ENCODE results near the gene WFDC1. TPM values are rescaled to one million over a fixed set of nuclear protein-coding genes. Genes with fewer than 3 reads are reported as not detected.

WFDC1 gene
- total RNA-seq, 5 donors from 2014 or later (not counting 1 experiment from before 2014, with no cell fraction given) = not detected

DNA sequence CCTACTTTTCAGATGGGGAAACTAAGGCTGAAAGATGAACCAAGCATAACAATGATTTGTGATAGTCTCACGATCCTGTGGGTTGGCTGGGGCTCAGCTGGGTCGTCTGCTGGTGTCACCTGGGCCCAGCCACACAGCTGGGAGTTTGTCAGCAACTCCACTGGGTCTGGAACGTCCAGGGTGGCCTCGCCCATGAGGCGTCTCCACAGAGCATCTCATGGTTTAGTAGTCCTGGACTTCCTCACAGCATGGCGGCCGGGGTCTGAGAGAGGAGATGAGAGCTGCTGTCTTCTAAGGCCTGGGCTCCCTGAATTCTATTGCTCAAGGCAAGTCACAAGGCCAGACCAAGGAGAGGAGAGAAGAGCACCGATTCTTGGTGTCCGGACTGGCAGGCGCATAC is 24.1 kb upstream of the WFDC1 start:
- no peak for DNase-seq
- peaks cover 6 to 11% of the 10 kb centered on the region in 2 donors for H3K27me3 Mint-ChIP-seq
- H3K4me3 Mint-ChIP-seq = no peak overlapping the region
- WGBS (ENCODE audit: insufficient coverage) = 69% methylated on average over 7 of the region's 10 CpGs
- CTCF ChIA-PET = no interaction called here
- Histone ChIP-seq H3K4me1 (ENCODE audit: control insufficient read depth in 1 of 2, extremely low read depth in 1 of 2, insufficient read depth in 2 of 2, low read length in 2 of 2) (no peaks in the 10 kb centered on the region), H3K27ac (ENCODE audit: low read length) (no peak overlapping the region), H3K9me3 (no peaks in the 10 kb centered on the region), H3K4me3 (ENCODE audit: control insufficient read depth in 1 of 2, extremely low read depth in 1 of 2, low read length in 1 of 2) (no peak overlapping the region), H3K36me3 (ENCODE audit: control insufficient read depth in 2 of 2, extremely low read depth in 1 of 2, insufficient read depth in 1 of 2, low read length in 1 of 2) (no peaks in the 10 kb centered on the region), H3K27me3 (replicated peaks in 1 of 2; ENCODE audit: control insufficient read depth in 2 of 2, extremely low read depth in 1 of 2, insufficient read depth in 2 of 2, low read length in 1 of 2) (peaks cover 0 to 25% of the 10 kb centered on the region in 2 experiments)
- H3K4me1 Mint-ChIP-seq = no peaks in the 10 kb centered on the region
- H3K9me3 Mint-ChIP-seq = no peaks in the 10 kb centered on the region
- no peak for ATAC-seq (replicated peaks in 1 of 4)
- no peak overlapping the region for H3K27ac Mint-ChIP-seq
- H3K36me3 Mint-ChIP-seq = no peaks in the 10 kb centered on the region
- POLR2A ChIA-PET = no interaction called here

DNA sequence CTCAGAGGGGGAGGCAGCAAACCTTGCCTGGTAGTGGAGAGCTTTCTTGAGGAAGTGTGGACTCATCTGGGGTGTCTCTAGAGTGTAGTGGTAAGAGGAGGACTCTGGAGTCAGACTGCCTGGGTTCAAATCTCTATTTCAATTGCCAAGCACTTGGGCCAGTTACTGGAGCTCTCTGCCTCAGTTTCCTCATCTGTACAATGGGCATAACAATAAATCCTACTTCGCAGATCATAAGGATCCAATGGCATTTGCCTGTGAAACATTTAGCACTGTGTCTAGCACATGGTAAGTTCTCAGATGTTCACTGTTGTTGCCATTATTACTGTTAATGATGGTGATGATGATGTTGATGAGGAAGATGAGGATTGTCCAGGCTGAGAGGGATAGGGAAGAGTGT is 23.6 kb upstream of the WFDC1 start:
- H3K27me3 ChIP-seq (replicated peaks in 1 of 2; ENCODE audit: control insufficient read depth in 2 of 2, extremely low read depth in 1 of 2, insufficient read depth in 2 of 2, low read length in 1 of 2) = peaks cover 0 to 25% of the 10 kb centered on the region in 2 experiments
- no peak for ATAC-seq (replicated peaks in 1 of 4)
- WGBS (ENCODE audit: insufficient coverage) = no CpG with 5 or more reads among the region's 1 CpG
- Mint-ChIP-seq H3K36me3 (no peaks in the 10 kb centered on the region), H3K27ac (no peak overlapping the region), H3K4me3 (no peak overlapping the region), H3K9me3 (no peaks in the 10 kb centered on the region), H3K27me3 (peaks cover 11 to 14% of the 10 kb centered on the region in 2 donors), H3K4me1 (no peaks in the 10 kb centered on the region)
- no peaks in the 10 kb centered on the region for H3K4me1 ChIP-seq (ENCODE audit: control insufficient read depth in 1 of 2, extremely low read depth in 1 of 2, insufficient read depth in 2 of 2, low read length in 2 of 2)
- H3K9me3 ChIP-seq = no peaks in the 10 kb centered on the region
- H3K27ac ChIP-seq (ENCODE audit: low read length) = no peak overlapping the region
- CTCF ChIA-PET = no interaction called here
- no peak for DNase-seq
- POLR2A ChIA-PET = no interaction called here
- H3K36me3 ChIP-seq (ENCODE audit: control insufficient read depth in 2 of 2, extremely low read depth in 1 of 2, insufficient read depth in 1 of 2, low read length in 1 of 2) = no peaks in the 10 kb centered on the region
- no peak overlapping the region for H3K4me3 ChIP-seq (ENCODE audit: control insufficient read depth in 1 of 2, extremely low read depth in 1 of 2, low read length in 1 of 2)

DNA sequence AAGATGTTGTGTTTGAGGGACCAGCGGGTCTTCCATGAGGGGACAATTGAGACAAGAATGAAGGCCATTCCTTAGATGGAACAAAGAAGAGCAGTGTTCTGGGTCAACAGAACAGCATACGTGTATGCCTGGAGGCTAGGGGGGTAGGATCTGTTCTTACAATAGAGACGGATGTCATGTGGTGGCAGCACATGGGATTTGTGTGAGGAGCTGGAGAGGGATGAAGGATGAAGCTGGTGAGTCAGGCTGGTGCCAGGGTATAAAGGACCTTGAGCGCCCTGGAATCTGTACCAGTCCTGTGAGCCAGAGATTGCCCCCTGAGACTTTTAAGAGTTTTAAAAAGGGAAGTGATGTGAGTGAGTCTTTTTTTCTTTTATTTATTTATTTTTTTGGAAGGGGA is 22.8 kb upstream of the WFDC1 start:
- Histone ChIP-seq H3K9me3 (no peaks in the 10 kb centered on the region), H3K4me3 (ENCODE audit: control insufficient read depth in 1 of 2, extremely low read depth in 1 of 2, low read length in 1 of 2) (no peak overlapping the region), H3K27ac (ENCODE audit: low read length) (no peak overlapping the region), H3K36me3 (ENCODE audit: control insufficient read depth in 2 of 2, extremely low read depth in 1 of 2, insufficient read depth in 1 of 2, low read length in 1 of 2) (no peaks in the 10 kb centered on the region), H3K27me3 (replicated peaks in 1 of 2; ENCODE audit: control insufficient read depth in 2 of 2, extremely low read depth in 1 of 2, insufficient read depth in 2 of 2, low read length in 1 of 2) (peaks cover 0 to 25% of the 10 kb centered on the region in 2 experiments), H3K4me1 (ENCODE audit: control insufficient read depth in 1 of 2, extremely low read depth in 1 of 2, insufficient read depth in 2 of 2, low read length in 2 of 2) (no peaks in the 10 kb centered on the region)
- no peak for DNase-seq
- Mint-ChIP-seq H3K27me3 (peaks cover 11 to 14% of the 10 kb centered on the region in 2 donors), H3K9me3 (no peaks in the 10 kb centered on the region), H3K4me1 (no peaks in the 10 kb centered on the region), H3K4me3 (no peak overlapping the region), H3K36me3 (no peaks in the 10 kb centered on the region), H3K27ac (no peak overlapping the region)
- ATAC-seq (replicated peaks in 1 of 4) = no peak
- ChIA-PET CTCF (interaction anchor here in 1 of 2 donors (0.6 kb wide), 1 partner anchor 204 kb away, joined by 3 read pairs; no protein-coding TSS in a partner anchor), POLR2A (no interaction called here)
- WGBS (ENCODE audit: insufficient coverage) = 73% methylated on average over 4 of the region's 4 CpGs

DNA sequence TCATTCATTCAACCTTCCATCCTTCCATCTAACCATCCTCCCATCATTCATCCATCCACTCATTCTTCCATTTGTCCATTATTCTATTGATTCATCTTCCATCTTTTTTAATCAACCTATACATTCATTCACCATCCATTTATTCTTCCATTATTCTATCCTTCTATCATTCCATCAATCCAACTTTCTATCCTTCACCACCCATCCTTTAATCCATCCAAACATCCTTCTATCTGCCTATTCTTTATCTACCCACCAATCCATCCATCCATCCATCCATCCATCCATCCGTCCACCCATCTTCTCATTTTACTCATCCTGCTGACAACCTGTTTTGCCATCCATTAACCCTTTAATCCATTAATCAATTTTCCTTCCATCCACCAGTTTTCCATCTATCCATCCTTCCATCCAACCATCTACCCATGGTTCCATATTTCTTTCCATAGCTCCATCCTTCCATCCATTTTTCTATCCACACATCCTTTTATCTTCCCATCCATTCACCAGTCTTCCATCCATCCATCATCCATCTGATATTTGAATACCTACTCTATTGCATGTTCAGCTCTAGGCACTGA is 21.8 kb upstream of the WFDC1 start:
- Mint-ChIP-seq H3K36me3 (no peaks in the 10 kb centered on the region), H3K4me3 (no peak overlapping the region), H3K4me1 (peaks cover 0 to 2% (median 0%) of the 10 kb centered on the region in 3 donors), H3K9me3 (no peaks in the 10 kb centered on the region), H3K27ac (no peak overlapping the region), H3K27me3 (peaks cover 7 to 10% of the 10 kb centered on the region in 2 donors)
- CTCF ChIA-PET = interaction anchor here (0.6 kb wide), 2 partner anchors 10 to 203 kb away, joined by 3 read pairs; no protein-coding TSS in a partner anchor
- WGBS (ENCODE audit: insufficient coverage) = 29% methylated on average over 1 of the region's 1 CpG
- no peaks in the 10 kb centered on the region for H3K9me3 ChIP-seq
- peaks cover 0 to 2% of the 10 kb centered on the region in 2 experiments for H3K4me1 ChIP-seq (ENCODE audit: control insufficient read depth in 1 of 2, extremely low read depth in 1 of 2, insufficient read depth in 2 of 2, low read length in 2 of 2)
- H3K27me3 ChIP-seq (replicated peaks in 1 of 2; ENCODE audit: control insufficient read depth in 2 of 2, extremely low read depth in 1 of 2, insufficient read depth in 2 of 2, low read length in 1 of 2) = peaks cover 0 to 27% of the 10 kb centered on the region in 2 experiments
- no peaks in the 10 kb centered on the region for H3K36me3 ChIP-seq (ENCODE audit: control insufficient read depth in 2 of 2, extremely low read depth in 1 of 2, insufficient read depth in 1 of 2, low read length in 1 of 2)
- ATAC-seq (replicated peaks in 1 of 4) = no peak
- H3K27ac ChIP-seq (ENCODE audit: low read length) = no peak overlapping the region
- no peak for DNase-seq
- no peak overlapping the region for H3K4me3 ChIP-seq (ENCODE audit: control insufficient read depth in 1 of 2, extremely low read depth in 1 of 2, low read length in 1 of 2)
- POLR2A ChIA-PET = no interaction called here

DNA sequence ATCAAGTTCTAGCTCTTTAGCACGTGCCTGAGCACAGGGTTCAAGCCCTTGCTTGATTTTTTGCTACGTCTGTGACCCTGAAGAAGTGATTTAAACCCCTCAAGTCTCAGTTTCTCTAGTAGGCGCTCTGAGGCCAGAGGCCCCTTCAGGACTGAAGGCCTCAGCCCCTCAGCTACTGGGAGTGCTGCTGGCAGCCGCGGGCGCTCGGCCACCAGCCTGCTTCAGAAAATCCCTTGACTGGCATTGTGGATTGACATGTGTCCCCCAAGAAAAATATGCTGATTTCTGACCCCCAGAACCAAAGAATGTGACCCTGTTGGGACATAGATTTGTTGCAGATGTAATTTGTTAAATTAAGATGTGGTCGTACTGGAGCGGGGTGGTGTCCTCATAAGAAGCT is 20.2 kb upstream of the WFDC1 start:
- no peaks in the 10 kb centered on the region for H3K36me3 Mint-ChIP-seq
- H3K9me3 Mint-ChIP-seq = no peaks in the 10 kb centered on the region
- H3K4me3 Mint-ChIP-seq = no peak overlapping the region
- H3K27me3 ChIP-seq (replicated peaks in 1 of 2; ENCODE audit: control insufficient read depth in 2 of 2, extremely low read depth in 1 of 2, insufficient read depth in 2 of 2, low read length in 1 of 2) = peaks cover 0 to 27% of the 10 kb centered on the region in 2 experiments
- H3K4me1 ChIP-seq (ENCODE audit: control insufficient read depth in 1 of 2, extremely low read depth in 1 of 2, insufficient read depth in 2 of 2, low read length in 2 of 2) = peaks cover 0 to 2% of the 10 kb centered on the region in 2 experiments
- ChIA-PET POLR2A (no interaction called here), CTCF (no interaction called here)
- H3K4me3 ChIP-seq (ENCODE audit: control insufficient read depth in 1 of 2, extremely low read depth in 1 of 2, low read length in 1 of 2) = no peak overlapping the region
- 75% methylated on average over 9 of the region's 9 CpGs for WGBS (ENCODE audit: insufficient coverage)
- no peak overlapping the region for H3K27ac Mint-ChIP-seq
- H3K4me1 Mint-ChIP-seq = peaks cover 0 to 2% (median 0%) of the 10 kb centered on the region in 3 donors
- no peaks in the 10 kb centered on the region for H3K9me3 ChIP-seq
- no peak overlapping the region for H3K27ac ChIP-seq (ENCODE audit: low read length)
- no peak for DNase-seq
- no peaks in the 10 kb centered on the region for H3K36me3 ChIP-seq (ENCODE audit: control insufficient read depth in 2 of 2, extremely low read depth in 1 of 2, insufficient read depth in 1 of 2, low read length in 1 of 2)
- ATAC-seq (replicated peaks in 1 of 4) = no peak
- H3K27me3 Mint-ChIP-seq = peaks cover 7 to 13% of the 10 kb centered on the region in 2 donors

DNA sequence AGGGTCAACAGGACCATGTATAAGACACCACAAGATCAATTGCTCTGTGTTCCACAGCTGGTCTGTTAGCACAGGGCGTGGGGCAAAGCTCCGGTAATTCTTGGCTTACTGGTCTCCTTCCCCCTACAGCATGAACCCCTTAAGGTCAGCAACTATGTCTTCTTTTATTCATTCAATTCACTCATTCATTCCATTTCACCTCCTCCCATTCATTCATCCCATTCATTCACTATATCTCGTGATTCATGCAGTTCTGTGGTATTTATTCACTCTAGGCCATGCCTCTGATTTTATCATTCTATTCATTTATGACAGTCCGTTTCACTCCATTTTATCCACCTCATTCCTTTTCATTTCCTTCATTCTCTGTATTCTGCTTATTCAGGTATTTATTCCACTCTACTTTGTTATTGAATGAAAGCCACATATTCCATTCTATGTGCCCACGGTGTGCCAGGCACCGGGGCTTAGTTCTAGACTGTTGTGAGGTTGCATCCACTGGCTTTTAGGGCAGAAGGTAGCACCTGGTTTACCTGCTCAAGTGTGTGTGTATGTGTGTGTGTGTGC is 19.0 kb upstream of the WFDC1 start:
- H3K9me3 ChIP-seq = no peaks in the 10 kb centered on the region
- H3K36me3 ChIP-seq (ENCODE audit: control insufficient read depth in 2 of 2, extremely low read depth in 1 of 2, insufficient read depth in 1 of 2, low read length in 1 of 2) = no peaks in the 10 kb centered on the region
- peaks cover 0 to 2% (median 0%) of the 10 kb centered on the region in 3 donors for H3K4me1 Mint-ChIP-seq
- H3K4me3 Mint-ChIP-seq = no peak overlapping the region
- H3K36me3 Mint-ChIP-seq = no peaks in the 10 kb centered on the region
- H3K27me3 Mint-ChIP-seq = peaks cover 7 to 8% of the 10 kb centered on the region in 2 donors
- WGBS (ENCODE audit: insufficient coverage) = 88% methylated on average over 5 of the region's 6 CpGs
- ChIA-PET POLR2A (no interaction called here), CTCF (interaction anchor here (0.6 to 0.9 kb wide), 2 partner anchors 12 to 480 kb away, joined by 3 read pairs; no protein-coding TSS in a partner anchor)
- H3K27me3 ChIP-seq (replicated peaks in 1 of 2; ENCODE audit: control insufficient read depth in 2 of 2, extremely low read depth in 1 of 2, insufficient read depth in 2 of 2, low read length in 1 of 2) = peaks cover 0 to 25% of the 10 kb centered on the region in 2 experiments
- H3K4me1 ChIP-seq (ENCODE audit: control insufficient read depth in 1 of 2, extremely low read depth in 1 of 2, insufficient read depth in 2 of 2, low read length in 2 of 2) = peaks cover 0 to 2% of the 10 kb centered on the region in 2 experiments
- no peak for ATAC-seq (replicated peaks in 1 of 4)
- H3K27ac Mint-ChIP-seq = no peak overlapping the region
- DNase-seq = no peak
- H3K4me3 ChIP-seq (ENCODE audit: control insufficient read depth in 1 of 2, extremely low read depth in 1 of 2, low read length in 1 of 2) = no peak overlapping the region
- H3K9me3 Mint-ChIP-seq = no peaks in the 10 kb centered on the region
- no peak overlapping the region for H3K27ac ChIP-seq (ENCODE audit: low read length)
